B cell (primary cell): ENCODE data around the gene TEX52.

Experiments
- EZH2 ChIP-seq: IDR thresholded peaks from 2 replicates; pipeline ENCODE4 v1.6.1; 2012; ENCODE audit warnings: borderline replicate concordance, low read depth, mild to moderate bottlenecking, moderate library complexity, low read length; ENCODE audit not compliant: insufficient read depth, poor library complexity, severe bottlenecking
- TF ChIP-seq, protein P1 (sequence below): fragments of 200-600 bp; IDR thresholded peaks from one replicate; pipeline ENCODE4 v1.8.0; 2022; ENCODE audit warnings: antibody characterized with exemption, mild to moderate bottlenecking

DNA sequence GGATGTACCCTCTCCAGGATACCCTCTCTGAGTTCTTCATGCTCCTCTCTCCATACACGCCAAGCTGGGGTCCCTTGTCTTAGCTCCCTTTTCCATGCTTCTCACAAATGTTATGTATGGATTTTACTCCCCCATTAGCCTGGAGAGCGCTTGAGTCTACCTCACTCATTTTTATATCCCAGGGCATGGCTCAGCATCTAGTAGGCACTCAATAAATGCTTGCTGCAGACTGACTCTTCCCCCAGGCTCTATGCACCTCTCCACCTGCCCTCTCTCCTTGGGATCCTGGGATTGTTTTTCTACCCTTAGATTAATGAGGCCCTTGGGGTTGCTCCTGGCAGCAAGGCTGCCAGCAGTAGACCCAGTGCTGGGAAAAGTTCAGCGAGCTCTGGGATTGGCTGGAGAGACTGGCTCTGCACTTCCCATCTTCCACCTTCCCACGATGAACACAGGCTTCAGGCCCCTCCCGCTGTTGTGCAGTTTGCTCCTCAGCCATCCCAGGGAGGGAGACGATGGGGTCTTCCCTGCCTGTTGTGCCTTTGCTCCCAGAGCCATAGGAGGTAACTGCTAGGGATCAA, 24.2 kb downstream of the TEX52 start:
- TF ChIP-seq, protein P1, sequence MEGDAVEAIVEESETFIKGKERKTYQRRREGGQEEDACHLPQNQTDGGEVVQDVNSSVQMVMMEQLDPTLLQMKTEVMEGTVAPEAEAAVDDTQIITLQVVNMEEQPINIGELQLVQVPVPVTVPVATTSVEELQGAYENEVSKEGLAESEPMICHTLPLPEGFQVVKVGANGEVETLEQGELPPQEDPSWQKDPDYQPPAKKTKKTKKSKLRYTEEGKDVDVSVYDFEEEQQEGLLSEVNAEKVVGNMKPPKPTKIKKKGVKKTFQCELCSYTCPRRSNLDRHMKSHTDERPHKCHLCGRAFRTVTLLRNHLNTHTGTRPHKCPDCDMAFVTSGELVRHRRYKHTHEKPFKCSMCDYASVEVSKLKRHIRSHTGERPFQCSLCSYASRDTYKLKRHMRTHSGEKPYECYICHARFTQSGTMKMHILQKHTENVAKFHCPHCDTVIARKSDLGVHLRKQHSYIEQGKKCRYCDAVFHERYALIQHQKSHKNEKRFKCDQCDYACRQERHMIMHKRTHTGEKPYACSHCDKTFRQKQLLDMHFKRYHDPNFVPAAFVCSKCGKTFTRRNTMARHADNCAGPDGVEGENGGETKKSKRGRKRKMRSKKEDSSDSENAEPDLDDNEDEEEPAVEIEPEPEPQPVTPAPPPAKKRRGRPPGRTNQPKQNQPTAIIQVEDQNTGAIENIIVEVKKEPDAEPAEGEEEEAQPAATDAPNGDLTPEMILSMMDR: no peak
- TF ChIP-seq EZH2: no peak
